Activated T-helper 2 cell treated with anti-CD3 and anti-CD28 coated beads, Interferon-gamma antibody, Interleukin-2, Interleukin-4, amounts not matched to agents 10 μg/mL and 5 μg/mL and 100 μg/mL, durations not matched to agents 14 hours and 24 hours and 36 hours (primary cell): ENCODE data around the gene HSPG2. TPM values are rescaled to one million over a fixed set of nuclear protein-coding genes. Genes with fewer than 3 reads are reported as not detected.

ENCODE experiments used
- DNase-seq: peaks from one replicate; pipeline ENCODE4 v3.0.0; 2021; ENCODE audit warnings: low spot score
- H3K27ac Mint-ChIP-seq: one replicate; pipeline ENCODE4 v1.8.0; 2021; ENCODE audit warnings: mixed read lengths
- H3K27me3 Mint-ChIP-seq: one replicate; pipeline ENCODE4 v1.8.0; 2021; ENCODE audit warnings: low read depth, mixed read lengths
- H3K36me3 Mint-ChIP-seq: one replicate; pipeline ENCODE4 v1.8.0; 2021; ENCODE audit warnings: low read depth, mixed read lengths
- H3K4me1 Mint-ChIP-seq: one replicate; pipeline ENCODE4 v1.8.0; 2021; ENCODE audit warnings: low read depth, mixed read lengths
- H3K4me3 Mint-ChIP-seq: one replicate; pipeline ENCODE4 v1.8.0; 2021; ENCODE audit warnings: low read depth, mild to moderate bottlenecking, moderate library complexity, mixed read lengths
- H3K9me3 Mint-ChIP-seq: one replicate; pipeline ENCODE4 v1.8.0; 2021; ENCODE audit warnings: mixed read lengths
- intact Hi-C: fragments of 100-400 bp; cut with micrococcal nuclease; formaldehyde crosslinking; loops from one replicate; pipeline ENCODE4 v1.15.1; 2023
- total RNA-seq: library from RNA; stranded (reverse); gene quantifications from 2 replicates; pipeline ENCODE4 v1.2.3, GENCODE V29; 2022

Gene HSPG2
- total RNA-seq, 1 donor from 2014 or later, result 4.1 TPM

DNA sequence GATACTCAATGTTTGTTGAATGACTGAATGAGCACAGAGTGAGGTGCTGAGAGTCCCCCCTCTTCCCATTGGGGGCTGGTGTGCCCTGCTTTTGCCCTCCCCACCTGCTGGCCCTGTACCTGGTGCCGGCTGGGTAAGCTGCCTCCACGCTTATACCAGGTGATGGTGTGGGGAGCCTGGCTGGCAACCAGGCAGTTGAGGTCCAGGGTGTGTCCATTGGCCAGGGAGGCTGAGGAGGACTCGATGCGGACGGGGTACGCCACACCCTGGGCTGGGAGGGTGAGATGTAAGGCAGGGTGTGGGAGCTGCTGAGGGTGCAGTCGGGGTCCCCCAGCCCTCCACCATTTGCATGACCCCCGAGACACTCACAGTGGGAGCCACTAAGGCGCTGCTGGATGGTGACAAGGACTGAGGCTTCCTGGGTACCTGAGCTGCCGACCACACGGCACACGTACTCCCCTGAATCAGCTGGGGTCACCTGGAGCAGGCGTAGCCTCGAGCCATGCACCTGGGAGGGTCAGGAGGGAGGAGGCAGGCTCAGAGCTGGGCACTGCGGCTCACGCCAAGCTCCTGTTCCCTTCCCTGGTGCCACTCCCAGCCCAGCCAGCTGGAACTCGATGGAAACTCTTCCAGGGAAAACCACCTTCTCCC, 88.5 kb downstream of the HSPG2 start:
- Mint-ChIP-seq H3K4me1 (peaks cover 3% of the 10 kb centered on the region), H3K4me3 (no peak overlapping the region), H3K9me3 (no peaks in the 10 kb centered on the region), H3K36me3 (no peaks in the 10 kb centered on the region), H3K27ac (no peak overlapping the region), H3K27me3 (no peaks in the 10 kb centered on the region)
- intact Hi-C loops, result no loop called here
- DNase-seq, result no peak

DNA sequence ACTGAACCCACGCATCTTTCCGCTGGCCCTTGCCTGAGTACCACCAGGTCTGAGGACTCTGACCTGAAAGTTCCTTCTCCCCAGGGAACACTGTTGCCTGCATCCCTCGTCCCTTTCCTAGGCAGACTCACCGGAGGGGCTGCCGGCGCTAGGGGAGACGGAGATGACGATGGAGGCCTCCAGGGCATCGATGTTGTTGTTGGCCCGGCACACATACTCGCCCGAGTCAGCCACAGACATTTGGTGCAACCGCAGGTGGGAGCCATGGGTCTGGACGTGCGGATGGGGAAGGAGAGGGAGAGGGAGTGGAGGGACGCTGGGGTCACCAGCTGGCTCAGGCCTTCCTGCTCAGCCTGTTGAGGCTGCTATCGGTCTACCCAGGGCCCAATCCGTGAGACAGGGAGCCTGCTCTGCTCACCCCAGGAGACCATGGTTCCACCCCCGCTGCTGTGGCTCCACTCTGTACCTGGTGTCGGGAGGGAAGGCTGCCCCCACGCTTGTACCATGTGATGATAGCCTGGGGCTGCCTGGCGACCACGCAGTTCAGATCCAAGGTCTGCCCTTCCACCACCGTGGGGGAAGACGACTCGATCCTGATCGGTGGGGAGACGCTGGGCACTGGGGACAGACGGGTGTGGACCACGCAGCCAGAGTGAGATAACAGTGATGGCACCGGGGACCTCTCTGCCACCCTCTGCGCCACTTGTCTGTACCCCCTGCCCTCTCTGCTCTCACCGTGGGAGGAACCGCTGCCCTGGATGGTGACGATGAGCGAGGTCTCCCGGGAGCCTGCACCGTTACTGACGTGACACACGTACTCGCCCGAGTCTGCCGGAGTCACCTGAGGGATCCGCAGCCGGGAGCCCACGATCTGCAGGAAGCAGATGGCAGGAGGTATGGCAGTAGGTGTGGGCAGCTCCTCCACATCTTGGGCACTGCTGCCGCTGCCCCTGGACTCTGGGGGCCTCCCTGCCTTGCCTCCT, 89.6 kb downstream of the HSPG2 start:
- peaks cover 3% of the 10 kb centered on the region for H3K4me1 Mint-ChIP-seq
- H3K27me3 Mint-ChIP-seq, result no peaks in the 10 kb centered on the region
- no peaks in the 10 kb centered on the region for H3K9me3 Mint-ChIP-seq
- H3K27ac Mint-ChIP-seq, result no peak overlapping the region
- no peak for DNase-seq
- H3K4me3 Mint-ChIP-seq, result no peak overlapping the region
- H3K36me3 Mint-ChIP-seq, result no peaks in the 10 kb centered on the region
- intact Hi-C loops, result no loop called here

DNA sequence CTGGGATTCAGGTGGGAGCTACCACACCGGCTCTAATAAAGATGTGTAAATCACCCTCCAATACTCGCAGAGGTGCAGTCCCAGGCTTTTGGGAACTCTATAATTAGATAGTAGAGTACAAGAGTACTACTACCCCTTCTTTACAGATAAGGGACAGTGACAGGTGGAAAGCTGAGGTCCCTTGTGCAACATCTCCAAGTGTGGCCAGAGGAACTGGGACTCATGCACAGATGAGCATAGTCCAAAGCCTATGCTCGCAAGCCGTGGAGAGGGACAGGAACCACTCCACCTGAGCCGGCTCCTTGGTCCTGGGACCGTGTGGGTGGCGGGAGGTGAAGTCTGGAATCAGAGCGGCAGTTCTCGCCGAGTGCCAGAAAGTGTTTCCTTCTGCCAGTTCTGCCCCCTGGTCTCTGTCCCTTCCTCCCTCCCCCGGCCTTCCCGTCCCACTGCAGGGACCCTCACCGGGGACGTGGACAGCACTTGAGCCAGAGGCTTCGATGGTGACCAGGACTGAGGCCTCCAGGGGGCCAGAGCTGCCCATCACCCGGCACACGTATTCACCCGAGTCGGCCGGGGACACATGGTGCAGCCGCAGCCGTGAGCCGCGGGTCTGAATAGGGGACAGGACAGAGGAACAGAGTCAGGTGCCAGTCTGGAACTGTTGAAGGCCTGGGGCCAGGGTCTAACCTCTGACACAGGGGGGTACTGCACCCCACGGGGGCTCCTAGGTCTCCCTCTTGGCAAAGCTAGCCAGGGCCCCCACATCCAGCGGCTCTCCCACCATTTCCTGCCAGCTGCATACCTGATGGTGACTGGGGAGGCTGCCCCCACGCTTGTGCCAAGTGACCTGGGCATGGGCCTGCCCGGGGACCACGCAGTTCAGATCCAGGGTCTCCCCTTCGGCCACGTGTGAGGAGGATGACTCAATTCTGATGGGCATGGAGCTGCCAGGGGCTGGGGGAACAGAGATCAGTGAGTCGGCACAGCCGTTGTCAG, 91.2 kb downstream of the HSPG2 start:
- DNase-seq, result no peak
- Mint-ChIP-seq H3K4me3 (no peak overlapping the region), H3K36me3 (no peaks in the 10 kb centered on the region), H3K27ac (no peak overlapping the region), H3K9me3 (no peaks in the 10 kb centered on the region), H3K4me1 (no peaks in the 10 kb centered on the region), H3K27me3 (no peaks in the 10 kb centered on the region)
- intact Hi-C loops, result no loop called here

DNA sequence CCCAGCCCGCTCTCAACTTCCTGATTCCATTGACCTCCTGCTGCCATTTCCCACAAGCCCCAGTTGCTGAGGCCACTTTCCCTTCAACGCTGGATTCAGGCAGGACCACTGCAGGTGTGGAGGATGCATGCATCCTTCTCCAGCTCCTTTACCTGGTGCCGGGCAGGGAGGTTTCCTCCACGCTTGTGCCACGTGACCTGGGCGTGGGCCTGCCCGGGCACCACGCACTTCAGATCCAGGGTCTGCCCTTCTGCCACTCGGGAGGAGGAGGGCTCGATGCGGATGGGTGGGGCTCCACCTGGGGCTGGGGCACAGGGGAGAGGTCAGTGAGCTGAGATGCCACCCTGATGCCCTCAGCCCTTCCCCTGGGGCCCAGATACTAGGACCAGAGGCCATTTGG, 93.1 kb downstream of the HSPG2 start:
- no peaks in the 10 kb centered on the region for H3K4me1 Mint-ChIP-seq
- H3K9me3 Mint-ChIP-seq, result no peaks in the 10 kb centered on the region
- H3K36me3 Mint-ChIP-seq, result no peaks in the 10 kb centered on the region
- H3K27me3 Mint-ChIP-seq, result no peaks in the 10 kb centered on the region
- intact Hi-C loops, result no loop called here
- H3K4me3 Mint-ChIP-seq, result no peak overlapping the region
- H3K27ac Mint-ChIP-seq, result no peak overlapping the region
- DNase-seq, result no peak

DNA sequence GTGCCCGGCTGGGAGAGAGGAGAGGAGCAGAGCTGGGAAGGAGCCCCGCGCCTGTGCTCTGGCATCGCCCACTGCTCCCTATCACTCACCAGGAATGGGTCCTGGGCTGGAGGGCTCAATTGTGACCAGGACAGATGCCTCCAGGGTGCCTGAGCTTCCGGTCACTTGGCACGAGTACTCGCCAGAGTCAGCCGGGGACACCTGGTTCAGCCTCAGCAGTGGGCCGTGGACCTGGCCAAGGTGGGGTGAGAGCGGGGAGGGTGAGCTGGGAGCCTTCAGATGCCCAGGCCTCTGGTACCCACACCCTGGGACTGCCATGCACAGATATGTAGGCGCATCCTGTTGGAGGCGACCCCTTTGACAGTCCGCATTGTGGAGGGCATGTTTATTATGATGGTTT, 93.9 kb downstream of the HSPG2 start:
- Mint-ChIP-seq H3K4me1 (no peaks in the 10 kb centered on the region), H3K9me3 (no peaks in the 10 kb centered on the region), H3K36me3 (no peaks in the 10 kb centered on the region), H3K27me3 (no peaks in the 10 kb centered on the region), H3K4me3 (no peak overlapping the region), H3K27ac (no peak overlapping the region)
- no peak for DNase-seq
- intact Hi-C loops, result no loop called here

DNA sequence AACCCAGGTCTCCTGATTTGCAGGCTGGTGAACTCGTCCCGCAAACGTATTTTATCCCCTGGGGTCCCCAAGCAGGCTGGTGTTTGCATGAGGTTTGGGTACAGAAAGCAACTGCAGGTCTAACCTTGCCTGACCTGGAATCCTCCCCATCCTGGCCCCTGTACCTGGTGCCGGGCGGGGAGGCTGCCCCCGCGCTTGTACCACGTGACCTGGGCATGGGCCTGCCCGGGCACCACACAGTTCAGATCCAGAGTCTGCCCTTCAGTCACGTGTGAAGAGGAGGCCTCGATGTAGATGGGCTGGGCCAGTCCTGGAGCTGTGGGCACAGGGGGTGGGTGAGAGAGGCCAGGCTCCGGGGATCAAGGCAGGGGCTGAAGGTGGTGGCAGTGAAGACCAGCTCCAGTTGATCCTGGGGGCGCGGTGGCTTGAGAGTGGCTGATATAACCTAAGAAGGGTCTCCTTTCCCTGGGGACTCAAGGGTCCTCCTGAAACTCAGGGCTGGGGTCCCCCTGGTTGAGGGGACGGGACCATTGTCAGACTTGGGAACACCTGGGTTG, 94.4 kb downstream of the HSPG2 start:
- Mint-ChIP-seq H3K4me1 (no peaks in the 10 kb centered on the region), H3K9me3 (no peaks in the 10 kb centered on the region), H3K27ac (no peak overlapping the region), H3K4me3 (no peak overlapping the region), H3K36me3 (no peaks in the 10 kb centered on the region), H3K27me3 (no peaks in the 10 kb centered on the region)
- DNase-seq, result no peak
- intact Hi-C loops, result no loop called here

DNA sequence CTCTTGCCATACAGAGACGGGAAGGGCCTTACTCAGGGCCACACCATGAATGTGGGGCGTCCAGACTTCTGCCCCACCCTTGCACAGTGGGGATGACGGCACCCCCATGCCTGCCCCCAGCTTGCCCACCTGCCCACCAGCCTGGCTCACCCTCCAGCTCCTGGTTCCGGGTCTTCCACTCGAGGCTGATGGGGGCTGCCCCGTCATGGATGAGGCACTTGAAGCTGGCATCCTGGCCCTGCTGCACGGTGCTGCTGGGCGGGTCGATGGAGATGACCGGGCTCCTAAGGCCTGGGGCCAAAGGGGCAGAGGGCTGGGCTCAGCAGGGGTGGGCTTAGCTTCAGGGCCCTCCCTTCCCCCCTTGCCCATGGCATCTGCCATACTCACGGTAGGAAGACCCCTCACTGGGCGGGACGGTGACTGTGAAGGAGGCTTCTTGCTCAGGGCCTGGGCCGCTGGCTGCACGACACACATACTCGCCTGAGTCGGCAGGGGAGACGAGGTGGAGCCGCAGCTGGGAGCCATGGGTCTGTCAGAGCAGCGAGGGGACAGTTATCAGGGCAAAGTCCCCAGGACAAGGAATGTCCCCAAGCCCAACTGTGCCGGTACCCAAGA, 95.2 kb downstream of the HSPG2 start:
- Mint-ChIP-seq H3K27ac (no peak overlapping the region), H3K4me1 (no peaks in the 10 kb centered on the region), H3K9me3 (no peaks in the 10 kb centered on the region), H3K27me3 (no peaks in the 10 kb centered on the region), H3K36me3 (no peaks in the 10 kb centered on the region), H3K4me3 (no peak overlapping the region)
- DNase-seq, result no peak
- intact Hi-C loops, result no loop called here

DNA sequence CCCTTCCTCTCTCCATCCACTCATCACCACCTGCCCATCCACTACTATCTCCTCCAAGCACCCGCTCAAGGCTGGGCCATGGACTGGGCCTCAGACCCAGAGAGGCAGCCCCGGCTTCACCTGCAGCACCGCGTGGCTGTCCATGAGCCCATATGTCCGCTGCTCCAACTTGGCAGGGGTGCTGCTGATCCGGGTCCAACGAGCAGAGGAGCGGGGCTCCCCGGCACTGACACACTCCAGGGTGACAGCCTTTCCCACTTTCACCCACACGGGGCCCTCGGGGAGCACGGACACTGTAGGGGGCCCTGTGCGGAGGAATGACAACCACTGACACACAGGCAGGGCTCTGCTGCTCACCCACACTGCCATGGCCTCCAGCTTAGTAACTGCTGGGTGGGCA, 96.1 kb downstream of the HSPG2 start:
- Mint-ChIP-seq H3K27me3 (no peaks in the 10 kb centered on the region), H3K4me3 (no peak overlapping the region), H3K27ac (no peak overlapping the region), H3K36me3 (no peaks in the 10 kb centered on the region), H3K4me1 (no peaks in the 10 kb centered on the region), H3K9me3 (no peaks in the 10 kb centered on the region)
- intact Hi-C loops, result no loop called here
- no peak for DNase-seq

DNA sequence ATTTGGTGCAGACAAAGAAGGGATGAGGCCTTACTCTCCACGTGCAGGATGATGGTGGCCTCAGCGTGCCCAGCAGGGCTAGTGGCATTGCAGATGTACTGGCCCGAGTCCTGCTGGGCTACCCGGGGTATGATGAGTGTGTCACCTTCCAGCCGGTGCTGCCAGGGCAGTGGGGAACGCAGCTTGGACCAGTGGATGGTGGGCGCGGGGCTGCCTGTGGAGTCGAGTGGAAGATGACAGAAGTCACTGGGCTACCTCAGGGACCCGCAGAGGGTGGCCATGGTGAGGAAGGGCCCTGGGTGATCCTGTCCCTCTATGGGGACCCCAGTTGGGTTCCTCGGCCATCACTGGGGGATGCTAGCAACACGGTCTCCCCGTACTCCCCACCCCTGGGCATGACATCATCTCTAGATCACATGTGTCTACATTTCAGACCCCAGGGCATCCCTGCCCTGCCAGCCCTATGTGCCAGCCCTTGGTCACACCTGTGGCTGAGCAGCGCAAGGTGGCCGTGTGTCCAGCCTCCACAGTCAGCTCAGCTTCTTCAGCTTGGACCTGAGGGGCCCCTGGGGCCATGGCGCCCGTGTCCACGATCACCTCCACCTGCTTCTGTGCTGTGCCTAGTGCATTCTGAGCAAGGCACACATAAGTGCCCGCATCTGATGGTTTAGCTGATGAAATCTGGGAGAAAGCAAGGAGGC, 97.6 kb downstream of the HSPG2 start:
- no peaks in the 10 kb centered on the region for H3K27me3 Mint-ChIP-seq
- H3K9me3 Mint-ChIP-seq, result peaks cover 5% of the 10 kb centered on the region
- no peak overlapping the region for H3K27ac Mint-ChIP-seq
- H3K36me3 Mint-ChIP-seq, result peaks cover 4% of the 10 kb centered on the region
- H3K4me3 Mint-ChIP-seq, result no peak overlapping the region
- DNase-seq, result no peak
- H3K4me1 Mint-ChIP-seq, result no peaks in the 10 kb centered on the region
- intact Hi-C loops, result no loop called here

DNA sequence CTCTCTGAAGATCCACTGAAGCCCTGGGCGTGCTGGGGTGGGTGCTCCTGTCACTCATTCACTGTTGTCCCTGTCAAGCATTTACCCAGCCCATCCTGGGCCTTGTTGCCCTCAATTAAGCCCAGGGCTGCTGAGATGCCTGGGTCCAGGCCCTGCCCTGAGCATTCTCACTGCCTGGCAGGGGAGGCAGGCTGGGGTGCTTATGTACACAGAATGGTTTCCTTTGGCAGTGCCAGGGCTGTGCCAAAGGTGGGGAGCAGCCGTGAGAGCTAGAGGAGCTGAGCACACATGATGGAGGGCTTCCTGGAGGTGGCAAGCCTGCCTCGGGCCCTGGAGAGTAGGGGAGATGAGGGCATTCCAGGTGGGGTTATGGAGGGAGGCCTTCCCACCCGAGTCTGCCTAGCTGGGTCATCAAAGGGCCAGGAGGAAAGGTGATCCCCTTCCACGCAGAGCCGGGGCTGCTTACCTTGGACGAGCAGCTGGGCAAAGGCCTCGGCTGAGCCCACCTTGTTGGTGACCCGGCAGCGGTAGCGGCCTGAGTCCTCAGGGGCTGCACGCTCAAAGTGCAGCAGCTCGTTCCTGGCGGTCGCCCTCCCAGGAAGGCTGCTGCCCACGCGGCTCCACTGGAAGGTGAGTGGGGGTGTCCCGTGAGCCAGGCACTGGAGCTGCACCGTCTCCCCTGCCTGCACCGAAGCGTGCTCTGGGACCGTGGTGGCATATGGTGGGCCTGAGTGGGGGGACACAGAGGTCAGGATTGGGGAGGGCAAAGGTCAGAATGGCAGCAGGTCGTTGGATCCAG, 98.6 kb downstream of the HSPG2 start:
- no peak overlapping the region for H3K27ac Mint-ChIP-seq
- intact Hi-C loops, result no loop called here
- H3K27me3 Mint-ChIP-seq, result no peaks in the 10 kb centered on the region
- H3K4me1 Mint-ChIP-seq, result no peaks in the 10 kb centered on the region
- no peak overlapping the region for H3K4me3 Mint-ChIP-seq
- no peak for DNase-seq
- H3K36me3 Mint-ChIP-seq, result peaks cover 10% of the 10 kb centered on the region
- H3K9me3 Mint-ChIP-seq, result peaks cover 12% of the 10 kb centered on the region

DNA sequence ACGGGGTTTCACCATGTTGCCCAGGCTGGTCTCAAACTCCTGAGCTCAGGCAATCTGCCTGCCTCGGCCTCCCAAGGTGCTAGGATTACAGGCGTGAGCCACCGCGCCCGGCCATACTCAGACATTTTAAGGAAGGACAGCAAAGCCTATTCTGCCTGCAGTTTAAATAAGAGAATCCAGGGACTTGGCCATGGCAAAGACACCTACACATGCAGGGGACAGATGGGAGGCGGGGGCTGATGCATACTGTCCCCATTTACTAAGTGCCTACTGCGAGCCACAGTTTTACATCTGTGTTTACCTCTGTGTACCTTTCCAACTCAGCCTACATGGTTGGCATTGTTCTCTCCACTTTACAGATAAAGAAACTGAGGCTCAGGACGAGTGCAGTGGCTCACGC, 99.6 kb downstream of the HSPG2 start:
- H3K27ac Mint-ChIP-seq, result no peak overlapping the region
- H3K36me3 Mint-ChIP-seq, result peaks cover 10% of the 10 kb centered on the region
- intact Hi-C loops, result no loop called here
- H3K9me3 Mint-ChIP-seq, result peaks cover 12% of the 10 kb centered on the region
- no peak for DNase-seq
- no peaks in the 10 kb centered on the region for H3K4me1 Mint-ChIP-seq
- no peaks in the 10 kb centered on the region for H3K27me3 Mint-ChIP-seq
- H3K4me3 Mint-ChIP-seq, result no peak overlapping the region
